ENCODE data around the gene ZNF618. TPM values are rescaled to one million over a fixed set of nuclear protein-coding genes. Genes with fewer than 3 reads are reported as not detected.

The ZNF618 gene
- total RNA-seq, 4 donors from 2014 or later = 0.26 to 1.2 (median 1.0) TPM

DNA sequence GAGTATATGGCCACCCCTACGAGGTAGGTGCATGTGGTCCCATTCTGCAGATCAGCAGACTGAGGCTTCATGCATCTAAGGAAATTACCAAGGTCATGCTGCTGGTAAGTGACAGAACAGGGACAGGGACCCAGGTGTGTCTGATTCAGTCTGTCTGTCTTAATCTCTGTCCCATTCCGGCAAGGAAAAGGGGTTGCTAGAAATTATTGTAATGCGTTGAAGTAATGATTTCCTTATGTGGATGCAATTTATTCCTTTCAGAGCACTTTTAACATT is 125.2 kb downstream of the ZNF618 start:
- TF ChIP-seq POLR2A (IDR thresholded peaks at IDR 0.05) = no peak
- TF ChIP-seq, protein P1, sequence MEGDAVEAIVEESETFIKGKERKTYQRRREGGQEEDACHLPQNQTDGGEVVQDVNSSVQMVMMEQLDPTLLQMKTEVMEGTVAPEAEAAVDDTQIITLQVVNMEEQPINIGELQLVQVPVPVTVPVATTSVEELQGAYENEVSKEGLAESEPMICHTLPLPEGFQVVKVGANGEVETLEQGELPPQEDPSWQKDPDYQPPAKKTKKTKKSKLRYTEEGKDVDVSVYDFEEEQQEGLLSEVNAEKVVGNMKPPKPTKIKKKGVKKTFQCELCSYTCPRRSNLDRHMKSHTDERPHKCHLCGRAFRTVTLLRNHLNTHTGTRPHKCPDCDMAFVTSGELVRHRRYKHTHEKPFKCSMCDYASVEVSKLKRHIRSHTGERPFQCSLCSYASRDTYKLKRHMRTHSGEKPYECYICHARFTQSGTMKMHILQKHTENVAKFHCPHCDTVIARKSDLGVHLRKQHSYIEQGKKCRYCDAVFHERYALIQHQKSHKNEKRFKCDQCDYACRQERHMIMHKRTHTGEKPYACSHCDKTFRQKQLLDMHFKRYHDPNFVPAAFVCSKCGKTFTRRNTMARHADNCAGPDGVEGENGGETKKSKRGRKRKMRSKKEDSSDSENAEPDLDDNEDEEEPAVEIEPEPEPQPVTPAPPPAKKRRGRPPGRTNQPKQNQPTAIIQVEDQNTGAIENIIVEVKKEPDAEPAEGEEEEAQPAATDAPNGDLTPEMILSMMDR (IDR thresholded peaks at IDR 0.05 in 4 of 5, conservative IDR thresholded peaks at IDR 0.05 in 1 of 5) = no peak
- intact Hi-C loops (cut with DNase I; ENCODE audit: low total_unique reads) = no loop called here
- Histone ChIP-seq H3K27ac (no peak overlapping the region), H3K9me3 (no peaks in the 10 kb centered on the region), H3K27me3 (no peaks in the 10 kb centered on the region), H3K36me3 (no peaks in the 10 kb centered on the region), H3K4me3 (no peak overlapping the region), H3K4me1 (peaks cover 0 to 18% of the 10 kb centered on the region in 2 donors)
- DNase-seq (no peak), ATAC-seq (no peak)
- in situ Hi-C loops (cut with MboI; ENCODE audit: low sequenced_read_pairs in 4 of 4) = no loop called here

DNA sequence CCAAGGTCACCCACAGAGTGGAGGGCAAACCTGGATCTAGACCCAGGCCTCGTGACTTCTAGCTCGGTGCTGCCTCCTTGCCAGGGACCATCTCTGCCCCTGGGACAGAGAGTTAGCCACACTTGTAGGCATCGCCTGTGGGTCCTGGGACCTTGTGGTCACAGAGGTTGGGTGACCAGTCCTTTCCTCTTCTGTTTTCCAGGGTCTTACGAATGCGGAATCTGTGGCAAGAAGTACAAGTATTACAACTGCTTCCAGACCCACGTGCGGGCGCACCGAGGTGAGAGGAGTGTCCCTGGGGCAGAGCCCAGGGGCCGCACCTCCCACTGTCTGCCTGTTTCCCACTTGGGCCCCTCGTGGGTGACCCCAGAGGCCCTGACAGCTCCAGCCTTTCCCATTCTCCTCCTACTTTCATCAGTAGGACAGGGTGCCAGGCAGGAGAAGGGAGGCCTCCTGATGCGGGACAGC is 125.7 kb downstream of the ZNF618 start:
- H3K4me3 ChIP-seq = no peak overlapping the region
- no peaks in the 10 kb centered on the region for H3K9me3 ChIP-seq
- no peaks in the 10 kb centered on the region for H3K36me3 ChIP-seq
- intact Hi-C loops (cut with DNase I; ENCODE audit: low total_unique reads) (no loop called here), in situ Hi-C loops (cut with MboI; ENCODE audit: low sequenced_read_pairs in 4 of 4) (no loop called here)
- H3K27ac ChIP-seq = no peak overlapping the region
- TF ChIP-seq, protein P1 (IDR thresholded peaks at IDR 0.05 in 4 of 5, conservative IDR thresholded peaks at IDR 0.05 in 1 of 5) = no peak
- no peak for TF ChIP-seq POLR2A (IDR thresholded peaks at IDR 0.05)
- H3K4me1 ChIP-seq = peaks cover 0 to 18% of the 10 kb centered on the region in 2 donors
- no peaks in the 10 kb centered on the region for H3K27me3 ChIP-seq
- ATAC-seq (no peak), DNase-seq (no peak)

GRCh38 chr9:114002271-114002985 is 126.3 kb downstream of the ZNF618 start:
- H3K9me3 ChIP-seq = no peaks in the 10 kb centered on the region
- peaks cover 0 to 18% of the 10 kb centered on the region in 2 donors for H3K4me1 ChIP-seq
- no peak overlapping the region for H3K27ac ChIP-seq
- DNase-seq (no peak), ATAC-seq (no peak)
- H3K4me3 ChIP-seq = no peak overlapping the region
- TF ChIP-seq, protein P1 (IDR thresholded peaks at IDR 0.05 in 4 of 5, conservative IDR thresholded peaks at IDR 0.05 in 1 of 5) = no peak
- TF ChIP-seq POLR2A (IDR thresholded peaks at IDR 0.05) = no peak
- intact Hi-C loops (cut with DNase I; ENCODE audit: low total_unique reads) = no loop called here
- in situ Hi-C loops (cut with MboI; ENCODE audit: low sequenced_read_pairs in 4 of 4) = no loop called here
- no peaks in the 10 kb centered on the region for H3K36me3 ChIP-seq
- H3K27me3 ChIP-seq = no peaks in the 10 kb centered on the region

- in situ Hi-C loops (cut with MboI; ENCODE audit: low sequenced_read_pairs in 4 of 4) = no loop called here
- no peaks in the 10 kb centered on the region for H3K9me3 ChIP-seq
- H3K4me3 ChIP-seq = no peak overlapping the region
- TF ChIP-seq POLR2A (IDR thresholded peaks at IDR 0.05) = no peak
- TF ChIP-seq, protein P1 (IDR thresholded peaks at IDR 0.05 in 4 of 5, conservative IDR thresholded peaks at IDR 0.05 in 1 of 5) = no peak
- no peaks in the 10 kb centered on the region for H3K27me3 ChIP-seq
- no peak overlapping the region for H3K27ac ChIP-seq
- peaks cover 0 to 18% of the 10 kb centered on the region in 2 donors for H3K4me1 ChIP-seq
- intact Hi-C loops (cut with DNase I; ENCODE audit: low total_unique reads) = no loop called here
- peak in 1 of 2 donors; percentile 6 for DNase-seq
- H3K36me3 ChIP-seq = no peaks in the 10 kb centered on the region
- no peak for ATAC-seq
Measured at GRCh38 chr9:114002986-114003350, 126.9 kb downstream of the ZNF618 start.

DNA sequence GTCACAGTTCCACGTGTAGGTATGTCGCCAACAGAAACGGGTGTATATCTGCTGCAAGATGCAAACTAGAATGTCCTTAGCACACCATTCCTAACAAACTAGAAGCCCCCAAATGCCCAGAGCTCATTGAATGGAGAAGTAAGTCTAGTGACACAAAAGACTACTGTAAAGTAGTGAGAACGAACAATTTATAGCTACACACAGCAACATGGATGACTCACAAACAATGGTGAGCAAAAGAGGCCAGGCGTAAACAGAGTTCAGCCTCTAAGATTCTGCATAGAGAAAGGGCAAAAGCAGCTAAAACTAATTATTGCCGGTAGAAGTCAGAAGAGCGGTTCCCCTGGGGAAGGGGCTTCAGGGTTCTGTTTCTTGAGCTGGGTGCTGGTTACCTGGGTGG is 127.2 kb downstream of the ZNF618 start:
- Histone ChIP-seq H3K4me3 (no peak overlapping the region), H3K36me3 (no peaks in the 10 kb centered on the region), H3K9me3 (no peaks in the 10 kb centered on the region), H3K27ac (peak overlapping the region in 2 of 4 donors; percentile 66 to 69), H3K27me3 (no peaks in the 10 kb centered on the region), H3K4me1 (peaks cover 0 to 18% of the 10 kb centered on the region in 2 donors)
- intact Hi-C loops (cut with DNase I; ENCODE audit: low total_unique reads) = no loop called here
- in situ Hi-C loops (cut with MboI; ENCODE audit: low sequenced_read_pairs in 4 of 4) = no loop called here
- no peak for TF ChIP-seq POLR2A (IDR thresholded peaks at IDR 0.05)
- TF ChIP-seq, protein P1 (IDR thresholded peaks at IDR 0.05 in 4 of 5, conservative IDR thresholded peaks at IDR 0.05 in 1 of 5) = no peak
- peak in 1 of 2 donors; percentile 0 for DNase-seq
- no peak for ATAC-seq
